Spleen (tissue), 11 donors: Measurements from ENCODE around the gene PCBD2. TPM values are rescaled to one million over a fixed set of nuclear protein-coding genes. Genes with fewer than 3 reads are reported as not detected.

Experiments used
- DNase-seq: peaks from one replicate; pipeline ENCODE4 v3.0.0-alpha.2; 2020
- H3K27ac ChIP-seq, 8 donors: fragments of 200-600 bp; sonication (generic) in 7 of 8; 1 replicate in 4 of 8; 2 replicates in 4 of 8; pipeline versions ENCODE4 v1.5.0 to v1.8.0; 2016 to 2021; ENCODE audit warnings: inconsistent platforms in 4 of 8, mild to moderate bottlenecking in 4 of 8, moderate library complexity in 1 of 8
- H3K27me3 ChIP-seq, 7 donors: fragments of 200-600 bp; sonication (generic) in 6 of 7; replicated peaks in 1 of 7; 1 replicate in 4 of 7; 2 replicates in 3 of 7; pipeline versions ENCODE4 v1.5.0 to v1.8.0; 2016 to 2021; ENCODE audit warnings: inconsistent platforms in 3 of 7, mild to moderate bottlenecking in 1 of 7
- H3K36me3 ChIP-seq, 6 donors: fragments of 200-600 bp; sonication (generic) in 5 of 6; 1 replicate in 4 of 6; 2 replicates in 2 of 6; pipeline versions ENCODE4 v1.5.0 to v1.8.0; 2016 to 2021; ENCODE audit warnings: inconsistent platforms in 2 of 6
- H3K4me1 ChIP-seq, 6 donors: fragments of 200-600 bp; sonication (generic) in 5 of 6; 1 replicate in 3 of 6; 2 replicates in 3 of 6; pipeline versions ENCODE4 v1.5.0 to v1.8.0; 2016 to 2021; ENCODE audit warnings: inconsistent platforms in 3 of 6
- H3K4me3 ChIP-seq, 8 donors: fragments of 200-600 bp; sonication (generic) in 7 of 8; 1 replicate in 4 of 8; 2 replicates in 4 of 8; pipeline versions ENCODE4 v1.5.0 to v1.8.0; 2016 to 2021; ENCODE audit warnings: inconsistent platforms in 4 of 8, mild to moderate bottlenecking in 4 of 8, moderate library complexity in 2 of 8
- H3K9me3 ChIP-seq, 8 donors: fragments of 200-600 bp; sonication (generic) in 7 of 8; 1 replicate in 4 of 8; 2 replicates in 4 of 8; pipeline versions ENCODE4 v1.5.0 to v1.8.0; 2016 to 2021; ENCODE audit warnings: inconsistent platforms in 4 of 8
- POLR2A ChIP-seq, 3 donors: fragments of 450-650 bp; IDR thresholded peaks; one replicate each; pipeline ENCODE4 v1.5.1; 2017; ENCODE audit warnings: antibody characterized with exemption in 3 of 3, mild to moderate bottlenecking in 1 of 3
- POLR2AphosphoS5 ChIP-seq, 3 donors: sonication (generic); formaldehyde crosslinking; IDR thresholded peaks; one replicate each; pipeline ENCODE4 v1.5.1; 2017; ENCODE audit warnings: antibody characterized with exemption in 3 of 3
- WGBS, 5 donors: extraction: QIAGEN DNeasy Blood & Tissue Kit in 3 of 5; methylation state at CpG; one replicate each; pipeline versions ENCODE4 v1.1.5 to v1.1.7; 2013 to 2018; 5-methylcytosine and 5-hydroxymethylcytosine counted together
- intact Hi-C: fragments of 100-400 bp; cut with DNase I; formaldehyde crosslinking; loops from one replicate; pipeline ENCODE4 v1.15.0; 2023; ENCODE audit warnings: low total_unique reads
- polyA plus RNA-seq, 3 donors: library from polyadenylated mRNA; stranded (reverse); fragments of 200-250 nt; gene quantifications; one replicate each; pipeline ENCODE4 v1.2.1, GENCODE V29; 2013
- total RNA-seq, 7 donors: library from RNA; depleted of rRNA in 3 of 7; stranded (reverse); fragments of >200 nt in 3 of 7; fragmentation: NEBNext Ultra II Directional in 4 of 7; extraction: Animal tissue kit (Norgen Biotek cat#: 25700) in 4 of 7; gene quantifications; one replicate each; pipeline versions ENCODE4 v1.1.0 to v1.2.1, GENCODE V29; 2016 to 2021
- TF ChIP-seq, protein P1 (sequence below), 11 experiments: fragments of 200-600 bp in 7 of 11; fragments of 450-650 bp in 4 of 11; sonication (generic) in 4 of 11; IDR thresholded peaks in 8 of 11; conservative IDR thresholded peaks in 3 of 11; 1 replicate in 7 of 11; 2 replicates in 4 of 11; pipeline versions ENCODE4 v1.4.0 to v1.8.0; 2016 to 2021; ENCODE audit warnings: antibody characterized with exemption in 11 of 11, inconsistent platforms in 4 of 11, mild to moderate bottlenecking in 1 of 11
- donor health status: healthy with polysubstance abuse.
- donor health status: DM: no; HTN: no; CAD: no; lungs with moderate emphysema.
- donor health status: DM: no; HTN: no; CAD: no.
- donor health status: Bipolar disorder and iron deficiency.
- donor health status: healthy.
- donor health status: DM: no; HTN: no; CAD: no.
- donor health status: DM: yes; HTN: yes; CAD: no.

Gene PCBD2
- total and polyA plus RNA-seq, 10 donors = 2.8 to 15.8 (median 9.2) TPM

DNA sequence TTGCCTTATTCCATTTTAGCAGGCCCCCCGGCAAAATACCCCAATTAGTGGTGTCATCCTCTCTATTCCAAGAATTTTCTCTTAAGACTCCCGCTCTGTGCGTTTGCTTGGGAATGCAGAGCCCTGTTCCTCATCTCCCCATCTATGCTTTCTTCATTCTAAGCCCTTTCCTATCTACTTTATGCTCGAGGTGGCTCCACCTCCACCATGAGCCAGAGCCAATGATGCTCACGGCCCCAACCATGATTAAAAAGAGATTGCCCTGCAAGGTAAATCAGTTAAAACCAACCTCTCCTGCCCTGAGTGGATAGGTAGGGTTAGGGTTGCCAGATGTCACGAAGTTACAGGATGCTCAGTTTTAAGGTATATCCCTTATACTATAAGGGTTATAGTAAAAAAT is 31.4 kb upstream of the PCBD2 start:
- H3K9me3 ChIP-seq = no peaks in the 10 kb centered on the region
- intact Hi-C loops = no loop called here
- H3K27ac ChIP-seq = peak overlapping the region; percentile 93 to 96 (median 94)
- TF ChIP-seq POLR2A (IDR thresholded peaks at IDR 0.05) (no peak), POLR2AphosphoS5 (IDR thresholded peaks at IDR 0.05) (no peak)
- TF ChIP-seq, protein P1, sequence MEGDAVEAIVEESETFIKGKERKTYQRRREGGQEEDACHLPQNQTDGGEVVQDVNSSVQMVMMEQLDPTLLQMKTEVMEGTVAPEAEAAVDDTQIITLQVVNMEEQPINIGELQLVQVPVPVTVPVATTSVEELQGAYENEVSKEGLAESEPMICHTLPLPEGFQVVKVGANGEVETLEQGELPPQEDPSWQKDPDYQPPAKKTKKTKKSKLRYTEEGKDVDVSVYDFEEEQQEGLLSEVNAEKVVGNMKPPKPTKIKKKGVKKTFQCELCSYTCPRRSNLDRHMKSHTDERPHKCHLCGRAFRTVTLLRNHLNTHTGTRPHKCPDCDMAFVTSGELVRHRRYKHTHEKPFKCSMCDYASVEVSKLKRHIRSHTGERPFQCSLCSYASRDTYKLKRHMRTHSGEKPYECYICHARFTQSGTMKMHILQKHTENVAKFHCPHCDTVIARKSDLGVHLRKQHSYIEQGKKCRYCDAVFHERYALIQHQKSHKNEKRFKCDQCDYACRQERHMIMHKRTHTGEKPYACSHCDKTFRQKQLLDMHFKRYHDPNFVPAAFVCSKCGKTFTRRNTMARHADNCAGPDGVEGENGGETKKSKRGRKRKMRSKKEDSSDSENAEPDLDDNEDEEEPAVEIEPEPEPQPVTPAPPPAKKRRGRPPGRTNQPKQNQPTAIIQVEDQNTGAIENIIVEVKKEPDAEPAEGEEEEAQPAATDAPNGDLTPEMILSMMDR (IDR thresholded peaks at IDR 0.05 in 8 of 11, conservative IDR thresholded peaks at IDR 0.05 in 3 of 11) = no peak
- DNase-seq = no peak
- H3K27me3 ChIP-seq = no peaks in the 10 kb centered on the region
- 82 to 86% (median 84%) methylated on average over 6 of the region's 6 CpGs for WGBS, 5 donors
- H3K36me3 ChIP-seq = peaks cover 0 to 2% (median 0%) of the 10 kb centered on the region in 6 donors
- H3K4me3 ChIP-seq = peak overlapping the region in 6 of 8 donors; percentile 83 to 93 (median 90)
- H3K4me1 ChIP-seq = peaks cover 15 to 45% (median 35%) of the 10 kb centered on the region in 6 donors

DNA sequence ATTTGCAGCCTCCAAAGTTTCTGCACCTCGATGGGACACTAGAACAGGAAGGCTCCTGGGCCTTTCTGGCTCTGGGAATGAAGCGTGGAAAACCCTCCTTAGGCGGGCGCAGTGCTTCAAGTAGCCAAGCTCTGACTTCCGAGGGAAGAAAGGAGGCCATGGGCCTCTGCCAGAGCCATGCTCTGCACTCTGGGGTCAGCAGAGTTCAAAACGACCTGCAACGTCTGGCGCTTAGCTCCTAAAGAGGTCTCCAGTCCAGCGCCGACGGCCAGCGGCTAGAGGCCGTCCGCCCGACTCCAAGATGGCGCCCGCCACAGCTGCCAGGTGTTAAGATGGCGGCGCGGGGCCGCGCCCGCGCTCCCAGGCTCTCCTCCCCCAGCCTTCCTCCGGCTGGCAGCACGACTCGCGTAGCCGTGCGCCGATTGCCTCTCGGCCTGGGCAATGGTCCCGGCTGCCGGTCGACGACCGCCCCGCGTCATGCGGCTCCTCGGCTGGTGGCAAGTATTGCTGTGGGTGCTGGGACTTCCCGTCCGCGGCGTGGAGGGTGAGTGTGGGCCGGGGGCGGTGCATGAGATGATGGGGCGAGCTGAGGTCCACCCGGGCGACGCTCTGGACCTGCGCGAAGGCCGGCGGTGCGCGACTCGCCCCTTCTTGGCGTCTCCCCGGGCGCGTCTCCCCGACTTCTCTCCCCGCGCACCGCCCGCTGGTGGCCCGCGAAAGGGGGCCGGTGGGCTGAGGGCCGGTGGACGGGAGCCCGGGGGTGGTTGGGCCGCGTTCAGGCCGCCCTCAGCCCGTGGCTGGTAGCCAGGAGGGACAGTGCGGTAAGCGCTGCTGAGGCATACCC is 30.7 kb upstream of the PCBD2 start, which contains the start of gene TXNDC15:
TXNDC15 (plus strand) TSS at position 385 of the 844 bp plus-strand sequence; CDS start at position 442, 57 bp downstream.
- peak; percentile 98 for DNase-seq
- 2 to 4% (median 3%) methylated on average over 45 to 79 of the region's 79 CpGs for WGBS, 5 donors
- Histone ChIP-seq H3K36me3 (peaks cover 0 to 3% (median 0%) of the 10 kb centered on the region in 6 donors), H3K4me1 (peaks cover 15 to 51% (median 35%) of the 10 kb centered on the region in 6 donors), H3K27me3 (no peaks in the 10 kb centered on the region), H3K9me3 (no peaks in the 10 kb centered on the region), H3K27ac (peak within 1 kb of the TSS; percentile 93 to 96 (median 94)), H3K4me3 (peak within 1 kb of the TSS; percentile 83 to 93 (median 88))
- intact Hi-C loops = no loop called here
- TF ChIP-seq, protein P1 (IDR thresholded peaks at IDR 0.05 in 8 of 11, conservative IDR thresholded peaks at IDR 0.05 in 3 of 11) = no peak
- TF ChIP-seq POLR2A (IDR thresholded peaks at IDR 0.05) = peak in 2 of 3 donors; percentile 19 to 29
- peak; percentile 88 to 95 (median 90) for TF ChIP-seq POLR2AphosphoS5 (IDR thresholded peaks at IDR 0.05)

DNA sequence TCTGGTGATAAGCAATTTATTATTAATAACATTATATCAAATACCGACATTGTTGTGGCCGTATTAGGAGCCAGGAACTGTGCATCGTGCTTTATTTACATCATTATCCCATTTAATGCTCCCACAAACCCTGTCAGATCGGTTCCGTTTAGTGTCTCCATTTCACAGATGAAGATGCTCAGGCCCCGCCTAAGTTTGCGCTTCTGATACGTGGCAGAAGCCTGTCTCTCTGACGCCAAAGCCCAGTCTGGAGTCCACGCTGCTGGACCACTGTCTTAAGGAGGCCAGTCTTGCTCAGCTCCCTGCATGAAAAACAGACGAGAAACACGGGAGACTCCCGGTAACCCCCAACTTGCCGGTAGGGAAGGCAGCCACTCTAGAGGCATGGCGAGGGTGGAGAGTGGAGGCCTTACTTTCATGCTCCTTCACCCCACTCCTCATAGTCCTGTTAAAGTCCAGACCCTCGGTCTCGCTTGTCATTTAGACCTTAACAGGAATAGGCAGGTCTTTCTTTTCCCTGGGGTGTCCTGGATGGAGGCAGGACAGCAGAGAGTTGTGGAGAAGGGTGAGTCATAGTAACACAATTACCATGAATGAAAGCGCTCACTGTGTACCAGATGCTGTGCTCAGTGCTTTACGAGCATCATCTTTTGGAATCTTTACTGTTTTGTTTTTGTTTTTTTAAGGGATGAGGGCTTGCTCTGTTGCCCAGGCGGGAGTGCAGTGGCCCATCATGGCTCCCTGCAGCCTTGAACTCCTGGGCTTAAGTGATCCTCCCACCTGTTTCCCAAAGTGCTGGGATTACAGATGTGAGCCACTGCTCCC is 29.9 kb upstream of the PCBD2 start:
- H3K27ac ChIP-seq = peak overlapping the region; percentile 93 to 96 (median 94)
- peak; percentile 82 for DNase-seq
- no peaks in the 10 kb centered on the region for H3K9me3 ChIP-seq
- TF ChIP-seq POLR2A (IDR thresholded peaks at IDR 0.05) = no peak
- H3K36me3 ChIP-seq = peaks cover 0 to 9% (median 0%) of the 10 kb centered on the region in 6 donors
- intact Hi-C loops = no loop called here
- WGBS, 5 donors = 13 to 19% (median 16%) methylated on average over 20 of the region's 20 CpGs
- peaks cover 15 to 60% (median 35%) of the 10 kb centered on the region in 6 donors for H3K4me1 ChIP-seq
- peak overlapping the region; percentile 83 to 93 (median 88) for H3K4me3 ChIP-seq
- H3K27me3 ChIP-seq = no peaks in the 10 kb centered on the region

DNA sequence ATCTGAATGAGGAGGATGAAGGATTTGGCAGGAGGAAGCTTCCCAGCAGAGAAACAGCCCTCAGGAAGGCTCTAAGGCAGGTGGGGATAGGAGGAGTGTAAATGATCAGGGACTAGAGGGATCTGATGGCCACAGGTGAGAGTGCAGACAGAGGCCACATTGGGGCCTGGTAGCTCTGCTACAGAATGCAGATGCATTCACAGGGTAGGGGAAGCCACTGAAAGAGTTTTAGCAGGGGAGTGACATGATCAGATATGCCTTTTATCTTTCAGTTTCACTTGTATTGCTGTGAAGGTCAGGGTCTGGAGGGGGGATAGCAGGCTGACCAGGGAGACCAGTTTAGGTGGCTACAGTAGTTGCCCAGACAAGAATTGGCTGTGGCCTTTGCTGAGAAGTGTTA is 27.8 kb upstream of the PCBD2 start:
- Histone ChIP-seq H3K9me3 (no peaks in the 10 kb centered on the region), H3K36me3 (peaks cover 0 to 9% (median 0%) of the 10 kb centered on the region in 6 donors), H3K4me3 (no peak overlapping the region), H3K27ac (peak overlapping the region in 3 of 8 donors; percentile 35 to 57 (median 39)), H3K4me1 (peaks cover 15 to 68% (median 41%) of the 10 kb centered on the region in 6 donors), H3K27me3 (no peaks in the 10 kb centered on the region)
- intact Hi-C loops = no loop called here
- DNase-seq = no peak
- TF ChIP-seq, protein P1 (IDR thresholded peaks at IDR 0.05 in 8 of 11, conservative IDR thresholded peaks at IDR 0.05 in 3 of 11) = no peak
- no peak for TF ChIP-seq POLR2A (IDR thresholded peaks at IDR 0.05)
- TF ChIP-seq POLR2AphosphoS5 (IDR thresholded peaks at IDR 0.05) = no peak
